ENCODE measurements around the gene CMIP.
A peak's percentile ranks its signal among the peaks of the same experiment; 100 is the strongest.

Gene CMIP

GRCh38 chr16:81717662-81718189 lies 273.1 kb downstream of the CMIP start:
- H3K36me3 ChIP-seq, result no peaks in the 10 kb centered on the region
- no peak for DNase-seq
- intact Hi-C loops (cut with DNase I; ENCODE audit: low total_unique reads), result no loop called here
- H3K4me1 ChIP-seq, result no peaks in the 10 kb centered on the region
- no peak overlapping the region for H3K27ac ChIP-seq
- no peaks in the 10 kb centered on the region for H3K9me3 ChIP-seq
- no peaks in the 10 kb centered on the region for H3K27me3 ChIP-seq
- H3K4me3 ChIP-seq, result no peak overlapping the region
- TF ChIP-seq CTCF (IDR thresholded peaks at IDR 0.05), result no peak

DNA sequence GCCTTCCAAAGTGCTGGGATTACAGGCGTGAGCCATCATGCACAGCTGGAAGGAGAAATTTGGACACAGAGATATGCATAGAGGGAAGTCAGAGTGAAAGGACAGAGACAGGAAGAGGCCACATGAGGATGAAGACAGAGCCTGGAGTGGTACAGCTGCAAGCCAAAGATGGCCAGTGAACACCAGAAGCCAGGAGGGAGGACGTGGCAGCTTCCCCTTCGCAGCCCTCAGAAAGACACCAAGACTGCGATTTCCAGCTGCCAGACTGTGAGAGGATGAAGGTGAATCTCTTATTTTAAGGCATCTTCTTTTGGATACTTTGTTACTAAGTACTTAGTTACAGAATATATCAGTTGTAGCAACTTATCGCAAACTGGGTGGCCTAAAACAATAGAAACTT lies 274.0 kb downstream of the CMIP start:
- Histone ChIP-seq H3K27ac (no peak overlapping the region), H3K4me1 (no peaks in the 10 kb centered on the region), H3K9me3 (no peaks in the 10 kb centered on the region), H3K4me3 (no peak overlapping the region), H3K27me3 (no peaks in the 10 kb centered on the region), H3K36me3 (no peaks in the 10 kb centered on the region)
- intact Hi-C loops (cut with DNase I; ENCODE audit: low total_unique reads), result no loop called here
- no peak for TF ChIP-seq CTCF (IDR thresholded peaks at IDR 0.05)
- DNase-seq, result no peak

DNA sequence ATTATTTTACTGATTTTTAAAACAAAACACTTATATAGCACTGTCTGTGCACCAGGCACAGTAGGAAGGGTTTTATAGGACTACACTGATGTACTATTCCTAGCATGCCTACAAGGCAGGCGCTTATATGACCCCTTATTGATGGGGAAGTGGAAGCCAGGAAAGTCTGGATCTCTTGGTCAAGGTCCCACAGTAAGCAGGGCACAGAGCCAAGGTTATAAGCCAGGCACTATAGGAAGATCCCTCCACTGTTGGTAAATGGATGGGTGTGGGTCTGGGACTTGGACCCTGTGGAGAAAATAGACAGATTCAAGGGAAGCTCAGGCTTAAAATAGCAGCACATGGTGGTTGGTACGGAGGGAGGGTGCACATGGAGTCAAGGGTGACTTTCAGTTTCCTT lies 275.4 kb downstream of the CMIP start:
- no peak for TF ChIP-seq CTCF (IDR thresholded peaks at IDR 0.05)
- intact Hi-C loops (cut with DNase I; ENCODE audit: low total_unique reads), result no loop called here
- Histone ChIP-seq H3K27me3 (peaks cover 0 to 9% of the 10 kb centered on the region in 2 donors), H3K36me3 (no peaks in the 10 kb centered on the region), H3K4me1 (no peaks in the 10 kb centered on the region), H3K4me3 (no peak overlapping the region), H3K9me3 (no peaks in the 10 kb centered on the region), H3K27ac (no peak overlapping the region)
- no peak for DNase-seq

DNA sequence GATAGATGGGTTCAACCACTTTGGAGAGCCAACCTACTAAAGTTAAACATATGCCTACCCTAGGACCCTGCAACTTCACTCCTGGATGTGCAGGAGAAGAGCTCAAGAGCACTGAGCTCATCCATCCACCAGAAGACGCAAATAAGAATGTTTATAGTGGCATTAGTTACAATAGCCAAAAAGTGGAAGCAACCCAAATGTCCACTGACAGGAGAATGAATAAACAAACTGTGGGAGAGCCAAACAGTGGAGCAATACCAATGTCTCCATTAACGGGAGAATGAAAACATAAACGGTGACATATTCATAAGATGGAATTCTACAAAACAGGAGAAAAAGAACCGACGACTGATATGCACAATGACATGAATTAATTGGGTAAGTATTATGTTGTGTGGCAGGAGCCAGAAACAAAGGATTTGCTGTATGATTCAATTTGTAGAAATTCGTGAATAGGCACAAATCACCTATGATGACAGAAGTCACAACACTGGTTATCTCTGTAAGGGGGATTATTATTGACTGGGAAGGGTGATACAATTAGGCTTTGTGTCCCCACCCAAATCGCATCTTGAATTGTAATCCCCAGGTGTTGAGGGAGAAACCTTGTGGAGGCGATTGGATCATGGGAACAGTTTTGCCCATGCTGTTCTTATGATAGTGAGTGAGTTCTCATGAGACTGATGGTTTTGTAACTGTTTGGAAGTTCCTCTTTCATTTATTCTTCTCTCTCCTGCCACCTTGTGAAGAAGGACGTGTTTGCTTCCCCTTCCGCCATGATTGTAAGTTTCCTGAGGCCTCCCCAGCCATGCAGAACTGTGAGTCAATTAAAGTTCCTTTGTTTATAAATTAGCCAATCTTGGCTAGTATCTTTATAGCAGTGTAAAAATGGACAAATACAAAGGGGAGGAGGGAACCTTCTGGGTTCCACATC lies 276.6 kb downstream of the CMIP start:
- intact Hi-C loops (cut with DNase I; ENCODE audit: low total_unique reads), result no loop called here
- Histone ChIP-seq H3K27me3 (peaks cover 0 to 13% of the 10 kb centered on the region in 2 donors), H3K9me3 (no peaks in the 10 kb centered on the region), H3K4me1 (no peaks in the 10 kb centered on the region), H3K4me3 (no peak overlapping the region), H3K36me3 (no peaks in the 10 kb centered on the region), H3K27ac (no peak overlapping the region)
- TF ChIP-seq CTCF (IDR thresholded peaks at IDR 0.05), result no peak
- no peak for DNase-seq

- Histone ChIP-seq H3K4me1 (no peaks in the 10 kb centered on the region), H3K9me3 (no peaks in the 10 kb centered on the region), H3K27me3 (peaks cover 0 to 13% of the 10 kb centered on the region in 2 donors), H3K36me3 (no peaks in the 10 kb centered on the region), H3K27ac (no peak overlapping the region), H3K4me3 (no peak overlapping the region)
- intact Hi-C loops (cut with DNase I; ENCODE audit: low total_unique reads), result no loop called here
- TF ChIP-seq CTCF (IDR thresholded peaks at IDR 0.05), result peak; percentile 67 to 80
- no peak for DNase-seq
Measured at GRCh38 chr16:81723098-81723723, 278.6 kb downstream of the CMIP start.
